ENCODE results near the gene KIRREL2.
"Not testable (repeated sequence)": the region's sequence is repeated elsewhere in the genome, so short reads cannot be mapped to it uniquely, and the experiment has no call there.

KIRREL2 gene

DNA sequence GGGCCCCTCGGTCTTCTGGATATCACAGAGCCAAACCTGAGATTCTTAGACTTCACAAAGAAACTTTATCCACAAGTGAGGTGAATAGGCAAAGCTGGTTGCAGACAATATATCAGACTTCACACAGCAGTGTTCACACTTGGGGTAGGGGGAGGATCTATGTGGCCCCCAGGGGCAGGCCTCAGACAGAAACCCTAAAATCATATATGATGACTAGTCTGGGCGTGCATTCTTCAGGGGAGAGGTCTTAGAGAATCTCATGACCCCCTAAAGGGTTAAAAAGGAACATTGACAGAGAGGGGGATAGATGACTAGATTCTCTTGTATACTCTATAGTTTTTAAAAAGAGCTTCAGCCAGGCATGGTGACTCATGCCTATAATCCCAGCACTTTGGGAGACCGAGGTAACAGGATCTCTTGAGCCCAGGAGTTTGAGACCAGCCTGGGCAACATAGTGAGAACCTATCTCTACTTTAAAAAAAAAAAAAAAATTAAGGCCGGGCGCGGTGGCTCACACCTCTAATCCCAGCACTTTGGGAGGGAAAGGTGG, 48.5 kb downstream of the KIRREL2 start:
- TF ChIP-seq CTCF (IDR thresholded peaks at IDR 0.05; ENCODE audit: control extremely low read depth, extremely low read depth, low read depth, missing control alignments), result no peak
- no peak for DNase-seq (ENCODE audit: extremely low spot score)
- ChIA-PET POLR2A (no interaction called here), CTCF (interaction anchor here (1.4 to 2.0 kb wide), 2 partner anchors 23 to 26 kb away, joined by 5 to 8 read pairs; no protein-coding TSS in a partner anchor)

DNA sequence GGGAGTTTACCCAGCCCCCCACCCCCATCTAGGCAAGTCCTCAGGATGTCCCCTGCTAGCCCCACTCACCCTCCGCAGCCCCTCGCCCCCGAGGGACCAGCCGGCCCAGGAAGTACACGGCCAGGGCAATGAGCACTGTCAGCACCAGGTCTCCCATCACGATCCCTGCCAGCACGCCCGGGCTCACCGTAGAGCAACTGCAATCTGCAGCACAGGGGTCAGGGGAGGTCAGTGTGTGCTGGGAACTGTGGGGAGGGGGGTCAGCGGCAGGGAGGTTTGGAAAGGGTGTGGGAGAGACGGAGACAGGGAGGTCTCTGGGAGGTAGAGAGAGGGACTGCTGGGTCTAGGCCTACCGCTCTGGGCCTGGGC, 50.6 kb downstream of the KIRREL2 start:
- CTCF ChIA-PET, result interaction anchor here (2.0 kb wide), 1 partner anchor 24 kb away, joined by 8 read pairs; no protein-coding TSS in a partner anchor
- no peak for DNase-seq (ENCODE audit: extremely low spot score)
- no peak for TF ChIP-seq CTCF (IDR thresholded peaks at IDR 0.05; ENCODE audit: control extremely low read depth, extremely low read depth, low read depth, missing control alignments)
- POLR2A ChIA-PET, result no interaction called here

DNA sequence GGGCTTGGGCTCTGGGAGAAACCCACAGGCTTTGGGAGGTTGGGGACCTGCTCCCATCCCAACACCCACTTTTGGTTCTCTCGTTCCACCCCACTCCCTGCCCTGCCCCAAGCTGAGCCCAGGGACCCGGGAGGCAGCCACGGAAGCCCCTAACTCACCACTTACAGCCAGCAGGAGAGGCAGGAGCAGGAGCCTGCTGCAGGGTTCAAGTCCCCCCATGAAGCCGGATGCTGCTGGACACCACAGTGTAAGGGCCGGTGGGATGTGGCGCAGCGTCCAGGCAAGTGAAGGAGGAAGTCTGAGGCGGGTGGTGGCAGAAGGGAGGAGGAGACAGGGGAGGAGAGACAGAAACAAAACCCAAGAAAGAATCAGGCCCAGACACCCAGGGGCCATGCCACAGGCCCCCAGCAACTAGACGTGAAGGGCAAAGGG, 51.3 kb downstream of the KIRREL2 start, which contains the start of gene TYROBP:
Gene TYROBP (minus strand): TSS at position 286 of the 432 bp plus-strand sequence. CDS start 67 bp downstream, at position 219.
- ChIA-PET CTCF (interaction anchor here (0.8 to 1.6 kb wide), 2 partner anchors 10 to 27 kb away, joined by 3 to 5 read pairs; no protein-coding TSS in a partner anchor), POLR2A (no interaction called here)
- no peak for DNase-seq (ENCODE audit: extremely low spot score)

DNA sequence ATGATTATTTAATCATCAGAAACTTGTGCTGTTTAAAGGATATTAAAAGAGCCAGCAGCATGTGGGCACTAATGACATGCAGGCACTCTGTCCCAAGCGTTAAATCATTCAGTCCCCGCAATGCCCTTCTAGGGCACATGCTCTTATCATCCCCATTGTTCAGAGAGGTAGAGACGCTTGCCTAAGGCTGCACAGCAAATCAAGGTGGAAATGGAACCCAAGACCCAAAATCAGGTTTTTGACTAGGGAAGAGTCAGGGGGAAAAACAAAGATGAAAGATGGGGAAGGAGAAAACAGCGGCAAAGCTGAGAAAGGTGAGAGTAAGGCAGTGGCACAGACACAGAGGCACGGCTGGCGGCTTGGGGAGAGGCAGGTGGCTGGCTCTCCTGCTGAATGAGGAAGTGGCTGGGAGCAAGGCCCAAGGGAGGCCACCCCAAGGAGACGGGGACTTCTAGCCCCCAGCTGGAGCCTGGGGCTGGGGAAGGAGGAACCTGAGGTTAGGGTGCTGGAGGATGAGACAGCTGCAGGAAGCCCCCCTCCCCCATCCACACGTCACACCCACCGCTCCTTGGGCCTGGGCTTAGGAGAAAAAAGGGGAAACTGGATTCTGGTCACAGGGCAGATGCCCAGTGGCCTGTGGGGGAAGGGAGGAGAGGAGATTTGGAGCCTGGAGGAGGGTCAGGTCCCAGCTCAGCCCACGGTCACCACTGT, 52.4 kb downstream of the KIRREL2 start:
- peak; percentile 67 for DNase-seq (ENCODE audit: extremely low spot score)
- ChIA-PET POLR2A (interaction anchor here (0.8 kb wide), 1 partner anchor 8 kb away, joined by 4 read pairs; no protein-coding TSS in a partner anchor), CTCF (interaction anchor here (0.8 to 1.6 kb wide), 3 partner anchors 9 to 28 kb away, joined by 3 to 5 read pairs (median 5); no protein-coding TSS in a partner anchor)
- no peak for TF ChIP-seq CTCF (IDR thresholded peaks at IDR 0.05; ENCODE audit: control extremely low read depth, extremely low read depth, low read depth, missing control alignments)

More for the DNA sequence above, 51.3 kb downstream of the KIRREL2 start, which contains the start of gene TYROBP:
- TF ChIP-seq CTCF (IDR thresholded peaks at IDR 0.05; ENCODE audit: control extremely low read depth, extremely low read depth, low read depth, missing control alignments), result no peak

- ChIA-PET CTCF (interaction anchor here (1.1 kb wide), 1 partner anchor 21 kb away, joined by 5 read pairs; no protein-coding TSS in a partner anchor), POLR2A (interaction anchor here (0.8 kb wide), 1 partner anchor 9 kb away, joined by 4 read pairs; no protein-coding TSS in a partner anchor)
- DNase-seq (ENCODE audit: extremely low spot score), result no peak
- no peak for TF ChIP-seq CTCF (IDR thresholded peaks at IDR 0.05; ENCODE audit: control extremely low read depth, extremely low read depth, low read depth, missing control alignments)
These were observed 52.9 kb downstream of the KIRREL2 start for GRCh38 chr19:35909684-35910035.

- POLR2A ChIA-PET; DNase-seq (ENCODE audit: extremely low spot score); CTCF ChIA-PET: not testable (repeated sequence)
These were observed 53.6 kb downstream of the KIRREL2 start for GRCh38 chr19:35910355-35910754.

GRCh38 chr19:35911173-35911572, 54.5 kb downstream of the KIRREL2 start:
- ChIA-PET CTCF (interaction anchor here (1.9 kb wide), 1 partner anchor 15 kb away, joined by 7 read pairs; no protein-coding TSS in a partner anchor), POLR2A (no interaction called here)
- no peak for TF ChIP-seq CTCF (IDR thresholded peaks at IDR 0.05; ENCODE audit: control extremely low read depth, extremely low read depth, low read depth, missing control alignments)
- no peak for DNase-seq (ENCODE audit: extremely low spot score)
